GM21825 (cell line): ENCODE measurements around the gene TMCC1.
"Not testable (repeated sequence)": the region's sequence is repeated elsewhere in the genome, so short reads cannot be mapped to it uniquely, and the experiment has no call there.

ENCODE experiments used
- ATAC-seq: cut with Tn5 transposase; IDR thresholded peaks from one replicate; pipeline ENCODE4 v1.9.1; 2021; ENCODE audit warnings: mild to moderate bottlenecking, moderate library complexity; ENCODE audit not compliant: unreplicated experiment

The TMCC1 gene

GRCh38 chr3:129613367-129613740, 280.2 kb downstream of the TMCC1 start:
- ATAC-seq = no peak

DNA sequence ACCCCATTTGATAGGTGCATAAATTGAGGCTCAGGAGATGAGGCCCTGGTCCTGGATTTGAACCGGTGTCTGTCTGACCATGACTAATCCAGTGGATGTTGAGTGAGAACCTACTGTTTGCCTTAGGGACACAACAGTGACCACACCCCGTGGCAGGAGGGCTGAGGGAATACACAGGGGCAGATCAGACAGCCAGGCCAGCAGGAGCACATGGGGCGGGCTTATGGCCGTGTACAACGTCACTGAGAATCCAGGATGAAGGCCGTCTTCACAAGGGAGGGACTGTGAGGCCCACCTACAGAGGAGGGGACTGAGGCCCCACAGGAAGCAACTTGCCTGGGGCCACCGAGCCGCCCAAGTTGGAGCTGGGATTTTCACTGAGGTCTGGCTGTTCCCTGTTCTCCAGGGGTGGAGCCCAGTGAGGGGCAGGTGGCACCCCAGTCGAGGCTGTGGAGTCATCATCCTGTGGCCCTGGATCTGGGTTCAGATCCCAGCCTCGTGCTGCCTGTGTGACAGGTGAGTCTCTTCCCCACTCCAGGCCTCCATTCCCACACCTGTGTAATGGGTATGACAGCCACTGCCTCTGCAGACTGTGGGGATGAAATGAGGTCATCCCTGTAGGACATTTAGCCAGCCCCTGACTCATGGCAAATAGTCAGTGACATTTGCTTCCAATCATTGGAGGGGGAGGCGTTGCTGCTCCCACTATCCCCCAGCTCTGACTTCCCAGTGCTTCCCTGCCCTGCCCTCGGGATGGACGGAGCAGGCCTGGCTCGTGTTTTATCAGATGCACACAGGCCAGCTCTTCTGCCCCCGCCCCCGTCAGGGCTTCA, 280.8 kb downstream of the TMCC1 start:
- no peak for ATAC-seq

GRCh38 chr3:129611812-129612533, 281.5 kb downstream of the TMCC1 start:
- ATAC-seq = no peak

DNA sequence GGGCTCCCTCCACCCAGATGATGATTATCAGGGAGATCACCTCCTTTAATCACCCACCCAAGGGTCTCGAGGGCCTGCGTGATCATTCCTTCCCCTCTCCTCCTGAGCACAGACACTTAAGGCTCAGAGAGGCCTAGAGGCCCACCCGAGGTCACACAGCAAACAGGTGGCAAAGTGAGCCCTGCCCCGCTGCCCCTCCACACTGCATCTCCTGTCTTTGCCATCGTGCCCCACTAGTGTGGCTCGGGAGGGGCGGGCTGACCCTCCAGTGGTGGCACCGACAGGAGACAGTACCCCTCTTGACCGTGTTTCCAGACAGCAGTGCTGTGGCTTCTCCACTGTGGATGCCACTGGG, 282.1 kb downstream of the TMCC1 start:
- no peak for ATAC-seq

DNA sequence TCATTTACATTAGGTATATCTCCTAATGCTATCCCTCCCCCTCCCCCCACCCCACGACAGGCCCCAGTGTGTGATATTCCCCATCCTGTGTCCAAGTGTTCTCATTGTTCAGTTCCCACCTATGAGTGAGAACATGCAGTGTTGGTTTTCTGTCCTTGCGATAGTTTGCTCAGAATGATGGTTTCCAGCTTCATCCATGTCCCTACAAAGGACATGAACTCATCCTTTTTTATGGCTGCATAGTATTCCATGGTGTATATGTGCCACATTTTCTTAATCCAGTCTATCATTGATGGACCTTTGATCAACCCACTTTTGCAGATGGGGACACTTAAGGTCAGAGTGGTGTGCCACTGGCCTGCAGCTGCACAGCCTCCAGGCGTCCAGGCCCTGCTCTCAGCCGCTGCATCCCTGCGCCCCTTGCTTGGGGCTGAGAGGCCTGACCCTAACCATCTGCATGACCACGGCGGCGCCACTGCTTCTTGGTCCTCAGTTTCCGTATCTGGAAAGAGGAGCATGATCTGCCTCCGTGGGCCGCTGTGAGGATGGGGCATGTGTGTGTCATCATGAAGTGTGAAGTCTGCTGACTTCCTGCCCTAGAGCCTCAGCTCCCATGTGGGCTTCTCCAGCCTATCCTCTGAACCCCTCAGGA, 282.6 kb downstream of the TMCC1 start:
- ATAC-seq = not testable (repeated sequence)

DNA sequence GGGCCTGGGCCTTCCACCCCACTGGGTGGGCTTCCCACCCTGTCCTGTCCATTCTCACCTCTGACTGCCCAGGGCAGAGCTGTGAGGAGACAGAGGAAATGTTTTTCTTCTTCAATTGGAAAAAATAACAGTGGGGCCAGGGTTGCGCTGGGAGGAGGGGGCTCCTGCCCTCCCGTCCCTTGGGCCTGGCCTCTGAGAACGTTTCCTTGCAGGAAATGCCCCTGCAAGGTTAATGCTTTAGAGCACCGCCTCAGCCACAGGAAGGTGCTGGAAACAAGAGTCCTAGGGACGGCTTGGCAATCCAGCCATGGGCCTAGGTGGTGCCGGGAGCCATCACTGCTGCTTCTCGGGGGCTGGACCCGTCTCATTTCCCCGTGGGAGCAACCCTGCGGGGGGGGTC, 283.2 kb downstream of the TMCC1 start:
- no peak for ATAC-seq

GRCh38 chr3:129609591-129610182, 283.8 kb downstream of the TMCC1 start:
- ATAC-seq = no peak

DNA sequence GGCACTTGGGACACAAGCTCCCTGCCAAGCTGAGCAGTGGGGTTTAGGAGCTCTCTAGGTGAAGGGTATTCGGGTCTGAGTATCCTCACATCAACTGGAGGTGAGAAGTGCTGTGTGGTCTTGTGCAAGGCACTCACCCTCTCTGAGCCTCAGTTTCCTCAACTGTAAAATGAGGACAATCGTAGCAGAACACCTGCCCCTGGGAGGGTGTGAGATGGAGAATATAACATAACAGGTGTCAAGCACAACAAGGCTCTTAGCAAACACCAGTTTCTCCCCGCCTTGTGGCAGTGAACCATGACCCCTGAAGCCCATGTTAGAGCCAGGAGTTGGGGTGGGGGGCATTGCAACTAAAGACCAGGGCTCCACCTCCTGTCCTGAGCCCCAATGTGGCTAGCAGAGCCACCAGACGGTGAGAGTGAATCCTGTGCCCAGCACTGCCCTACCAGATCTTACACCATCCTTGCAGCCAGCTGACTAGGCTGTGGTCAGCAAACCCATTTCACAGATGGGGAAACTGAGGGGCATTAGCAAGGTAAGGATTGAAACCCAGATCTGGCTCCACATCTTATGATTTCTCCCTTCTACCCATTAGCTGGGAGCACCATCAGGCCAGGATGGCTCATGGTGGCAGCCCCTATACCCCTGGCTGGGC, 284.4 kb downstream of the TMCC1 start:
- no peak for ATAC-seq

DNA sequence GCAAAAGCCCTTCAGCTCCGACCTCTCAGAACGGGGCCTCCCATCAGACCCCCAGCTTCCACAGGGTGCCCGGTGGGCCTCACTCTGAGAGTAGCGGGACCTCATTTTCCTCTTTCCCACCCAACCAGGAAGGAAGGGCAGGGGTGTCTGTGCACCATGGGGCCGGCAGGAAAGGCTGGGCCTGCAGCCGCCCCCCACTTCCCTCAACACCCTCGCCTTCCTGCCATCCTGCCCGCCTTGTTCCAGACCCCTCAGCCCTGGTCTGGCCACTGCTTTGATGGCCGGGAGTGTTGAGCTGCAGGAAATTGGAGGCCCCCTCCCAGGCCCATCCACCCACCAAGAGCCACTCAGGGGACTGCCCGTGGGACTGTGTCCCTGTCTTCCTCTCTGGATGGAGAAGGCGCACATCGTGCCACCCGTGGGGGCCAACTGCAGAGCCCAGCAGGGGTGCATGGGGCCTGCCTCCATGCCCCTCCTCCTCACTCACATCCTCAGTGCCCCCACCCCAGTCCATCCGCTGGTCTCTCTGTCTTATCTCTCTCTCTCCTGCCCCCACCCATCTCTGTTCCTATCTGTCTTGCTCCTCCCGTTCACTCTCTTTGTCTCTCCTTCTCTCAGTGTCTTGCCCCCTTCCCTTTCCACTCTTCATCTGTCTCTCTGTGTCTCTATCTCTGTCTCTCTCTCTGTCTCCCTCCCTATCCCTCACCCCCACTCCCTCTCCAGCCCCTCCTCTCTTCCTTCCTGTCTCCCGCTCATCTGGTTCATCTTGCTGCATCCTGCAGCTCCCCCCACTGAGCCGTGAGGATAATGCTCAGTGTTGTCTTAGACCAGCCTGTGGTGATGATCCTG, 285.2 kb downstream of the TMCC1 start:
- ATAC-seq = no peak

GRCh38 chr3:129607391-129608068, 286.0 kb downstream of the TMCC1 start:
- ATAC-seq = no peak

DNA sequence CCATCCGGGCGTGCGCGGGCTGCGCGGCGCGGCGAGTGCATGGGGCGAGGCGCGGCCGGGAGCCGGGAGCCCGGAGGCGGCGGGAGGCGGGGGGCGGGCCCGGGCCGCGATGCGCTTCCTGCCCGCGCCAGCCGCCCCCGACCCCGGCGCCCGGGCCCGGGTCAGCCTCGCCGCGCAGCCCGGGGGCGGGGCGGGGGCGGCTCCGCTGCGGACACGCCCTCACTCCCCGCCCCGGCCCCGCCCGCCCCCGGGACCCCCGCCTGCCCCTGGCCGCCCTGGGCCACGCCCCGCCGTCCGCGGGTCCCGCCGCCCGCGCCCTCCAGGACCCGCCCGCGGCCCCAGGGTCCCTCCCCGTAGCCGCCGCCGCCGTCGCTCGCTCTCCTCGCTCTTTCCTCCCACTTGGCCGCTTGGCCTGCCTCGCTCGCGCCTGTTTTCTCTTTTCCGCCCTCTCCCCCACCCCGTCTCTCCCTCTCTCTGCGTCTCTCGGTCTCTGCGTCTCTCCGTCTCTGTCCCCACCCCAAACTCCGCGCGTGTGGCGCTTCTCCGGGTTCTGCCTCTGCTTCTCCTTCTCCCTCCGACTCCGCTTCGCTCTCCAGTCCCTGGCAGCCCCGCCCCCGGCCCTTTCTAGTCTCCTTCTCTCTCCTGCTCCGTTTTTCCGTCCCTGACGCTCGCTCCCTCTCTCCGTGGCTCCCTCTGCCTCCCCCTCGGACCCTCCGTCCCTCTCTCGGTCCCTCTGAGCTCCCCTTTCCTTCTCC, 286.7 kb downstream of the TMCC1 start, which contains the start of gene PLXND1:
TSS of gene PLXND1 (minus strand) at position 41 of the 755 bp plus-strand sequence. CDS start at position 4, 37 bp downstream.
- no peak for ATAC-seq

- no peak for ATAC-seq
Observed at GRCh38 chr3:129605922-129606635, 287.4 kb downstream of the TMCC1 start.

- no peak for ATAC-seq
Observed at GRCh38 chr3:129605203-129605921, 288.1 kb downstream of the TMCC1 start.

- no peak for ATAC-seq
Observed at GRCh38 chr3:129604767-129605166, 288.7 kb downstream of the TMCC1 start.

DNA sequence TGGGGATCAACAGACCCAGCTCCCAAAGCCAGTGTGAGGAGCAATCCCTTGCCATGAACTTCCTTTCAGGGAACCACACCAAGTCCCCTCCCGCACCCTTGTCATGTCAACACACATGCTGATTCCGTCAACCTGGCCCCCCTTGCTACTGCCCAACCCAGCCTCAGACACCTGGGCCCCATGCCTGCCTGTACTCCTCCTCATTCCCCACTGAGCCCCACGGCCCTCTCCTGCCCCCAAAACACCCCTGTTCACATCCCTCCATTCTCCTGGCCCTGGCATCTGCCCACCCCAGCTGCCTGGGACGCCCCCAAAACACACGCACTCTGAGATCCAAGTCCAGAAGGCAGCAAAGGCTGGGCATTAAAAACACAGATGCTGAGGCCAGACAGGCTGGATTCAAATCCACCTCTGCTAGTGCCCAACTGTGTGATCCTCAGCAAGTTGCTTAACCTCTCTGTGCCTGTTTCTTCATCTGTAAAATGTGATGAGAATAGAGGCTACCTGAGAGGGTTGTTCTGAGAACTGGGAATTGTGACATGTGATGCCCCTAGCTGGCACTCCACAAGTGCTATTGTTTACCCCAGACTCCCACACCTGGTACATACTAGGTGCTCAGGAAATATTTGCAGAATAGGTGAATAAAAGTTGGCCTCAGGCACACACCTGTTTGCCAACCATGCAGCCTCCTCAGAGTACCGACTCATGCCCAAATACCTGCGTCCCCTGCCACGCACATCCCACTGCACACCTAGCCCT, 289.3 kb downstream of the TMCC1 start:
- no peak for ATAC-seq

- no peak for ATAC-seq
Observed at GRCh38 chr3:129603561-129603942, 290.0 kb downstream of the TMCC1 start.
